Measurements from ENCODE around the gene TMEM192.

- no peak for TF ChIP-seq CTCF (IDR thresholded peaks at IDR 0.05)
- no peak for TF ChIP-seq POLR2A (IDR thresholded peaks at IDR 0.05)
Observed at GRCh38 chr4:165111906-165112367, 723 bp downstream of the TMEM192 start.
